Measurements from ENCODE around the gene AXIN1. TPM values are rescaled to one million over a fixed set of nuclear protein-coding genes. Genes with fewer than 3 reads are reported as not detected.

The AXIN1 gene
- total RNA-seq, 1 experiment from 2014 or later, result 42.0 TPM

DNA sequence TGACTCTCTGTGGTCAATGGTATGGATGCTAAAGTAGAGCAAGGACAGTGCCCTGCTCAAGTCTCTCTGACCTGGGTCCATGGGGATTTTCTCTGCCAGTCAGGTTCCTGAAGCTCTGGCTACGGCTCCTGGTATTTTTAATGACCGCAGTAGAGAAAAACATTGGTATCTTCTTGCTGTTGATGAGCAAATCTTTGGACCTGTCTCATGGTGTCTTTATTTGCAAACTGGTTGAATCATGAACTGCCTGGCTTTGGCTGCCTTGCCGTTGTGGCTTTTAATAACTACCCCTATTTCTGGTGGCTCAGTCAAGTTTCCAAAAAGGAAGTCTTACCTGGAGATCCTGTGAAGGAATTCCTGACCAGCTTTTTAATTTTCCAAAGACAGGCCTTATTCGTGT lies 109.2 kb downstream of the AXIN1 start:
- intact Hi-C loops (cut with micrococcal nuclease; ENCODE audit: unreplicated experiment), result no loop called here
- CTCF ChIA-PET, result interaction anchor here (0.6 kb wide), 1 partner anchor 109 kb away, joined by 5 read pairs; no protein-coding TSS in a partner anchor
- POLR2A ChIA-PET (ENCODE audit: unreplicated experiment), result no interaction called here

DNA sequence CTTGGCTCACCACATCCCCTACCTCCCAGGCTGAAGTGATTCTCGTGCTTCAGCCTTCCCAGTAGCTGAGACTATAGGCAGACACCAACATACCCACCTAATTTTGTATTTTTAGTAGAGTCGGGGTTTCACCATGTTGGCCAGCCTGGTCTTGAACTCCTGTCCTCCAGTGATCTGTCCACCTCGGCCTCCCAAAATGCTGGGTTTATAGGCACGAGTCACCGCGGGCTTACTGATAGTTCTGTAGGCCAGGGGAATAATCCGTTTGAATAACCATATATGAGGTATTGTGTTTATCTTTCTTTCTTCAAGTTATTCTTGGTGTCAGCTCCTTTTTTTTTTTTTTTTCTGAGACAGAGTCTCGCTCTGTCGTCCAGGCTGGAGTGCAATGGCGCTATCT lies 110.2 kb downstream of the AXIN1 start:
- ChIA-PET CTCF (interaction anchor here (0.6 kb wide), 1 partner anchor 128 kb away, joined by 4 read pairs; no protein-coding TSS in a partner anchor), POLR2A (ENCODE audit: unreplicated experiment) (interaction anchor here (0.6 kb wide), 1 partner anchor 109 kb away, joined by 6 read pairs; no protein-coding TSS in a partner anchor)
- no peak for TF ChIP-seq EZH2 (IDR thresholded peaks at IDR 0.05; ENCODE audit: low read depth)
- TF ChIP-seq, protein P1, sequence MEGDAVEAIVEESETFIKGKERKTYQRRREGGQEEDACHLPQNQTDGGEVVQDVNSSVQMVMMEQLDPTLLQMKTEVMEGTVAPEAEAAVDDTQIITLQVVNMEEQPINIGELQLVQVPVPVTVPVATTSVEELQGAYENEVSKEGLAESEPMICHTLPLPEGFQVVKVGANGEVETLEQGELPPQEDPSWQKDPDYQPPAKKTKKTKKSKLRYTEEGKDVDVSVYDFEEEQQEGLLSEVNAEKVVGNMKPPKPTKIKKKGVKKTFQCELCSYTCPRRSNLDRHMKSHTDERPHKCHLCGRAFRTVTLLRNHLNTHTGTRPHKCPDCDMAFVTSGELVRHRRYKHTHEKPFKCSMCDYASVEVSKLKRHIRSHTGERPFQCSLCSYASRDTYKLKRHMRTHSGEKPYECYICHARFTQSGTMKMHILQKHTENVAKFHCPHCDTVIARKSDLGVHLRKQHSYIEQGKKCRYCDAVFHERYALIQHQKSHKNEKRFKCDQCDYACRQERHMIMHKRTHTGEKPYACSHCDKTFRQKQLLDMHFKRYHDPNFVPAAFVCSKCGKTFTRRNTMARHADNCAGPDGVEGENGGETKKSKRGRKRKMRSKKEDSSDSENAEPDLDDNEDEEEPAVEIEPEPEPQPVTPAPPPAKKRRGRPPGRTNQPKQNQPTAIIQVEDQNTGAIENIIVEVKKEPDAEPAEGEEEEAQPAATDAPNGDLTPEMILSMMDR (conservative IDR thresholded peaks at IDR 0.05), result no peak
- BruUV-seq (replicated peaks), result no TSS peak
- H3K79me2 ChIP-seq (ENCODE audit: low read depth), result peaks cover 4% of the 10 kb centered on the region; the same call in 1 of the 2 replicates
- no peak overlapping the region for H3K4me2 ChIP-seq
- no peak overlapping the region for H3K4me3 ChIP-seq
- H3K9me3 ChIP-seq (ENCODE audit: insufficient read depth, low read depth), result no peaks in the 10 kb centered on the region
- no peak overlapping the region for H2AFZ ChIP-seq
- intact Hi-C loops (cut with micrococcal nuclease; ENCODE audit: unreplicated experiment), result no loop called here
- H3K4me1 ChIP-seq (replicated peaks; ENCODE audit: insufficient read depth), result no peaks in the 10 kb centered on the region
- DNase-seq, result no peak
- H3K36me3 ChIP-seq (ENCODE audit: low read depth), result no peaks in the 10 kb centered on the region
- H3K9me2 ChIP-seq (ENCODE audit: insufficient read depth), result no peaks in the 10 kb centered on the region
- no peaks in the 10 kb centered on the region; the same call in 1 of the 2 replicates for H3F3A ChIP-seq (ENCODE audit: insufficient read depth, low read depth)
- H3K27me3 ChIP-seq (ENCODE audit: insufficient read depth, low read depth), result no peaks in the 10 kb centered on the region
- H4K20me1 ChIP-seq (ENCODE audit: insufficient read depth), result 0 out of 2 replicates have a peak, but pooled peaks cover 3% of the 10 kb centered on the region
- no peak overlapping the region for H3K27ac ChIP-seq

More for the DNA sequence above, 109.2 kb downstream of the AXIN1 start:
- no peaks in the 10 kb centered on the region for H3K9me2 ChIP-seq (ENCODE audit: insufficient read depth)
- H3K79me2 ChIP-seq (ENCODE audit: low read depth), result no peaks in the 10 kb centered on the region
- no TSS peak for BruUV-seq (replicated peaks)
- H3K4me3 ChIP-seq, result no peak overlapping the region
- no peak for DNase-seq
- H3K4me2 ChIP-seq, result no peak overlapping the region
- H2AFZ ChIP-seq, result no peak overlapping the region
- no peaks in the 10 kb centered on the region for H3K9me3 ChIP-seq (ENCODE audit: insufficient read depth, low read depth)
- TF ChIP-seq, protein P1 (conservative IDR thresholded peaks at IDR 0.05), result no peak
- no peak for TF ChIP-seq EZH2 (IDR thresholded peaks at IDR 0.05; ENCODE audit: low read depth)
- H3K27me3 ChIP-seq (ENCODE audit: insufficient read depth, low read depth), result no peaks in the 10 kb centered on the region
- H3K4me1 ChIP-seq (replicated peaks; ENCODE audit: insufficient read depth), result no peaks in the 10 kb centered on the region
- H3K36me3 ChIP-seq (ENCODE audit: low read depth), result no peaks in the 10 kb centered on the region
- H3F3A ChIP-seq (ENCODE audit: insufficient read depth, low read depth), result no peaks in the 10 kb centered on the region
- H3K27ac ChIP-seq, result no peak overlapping the region
- 0 out of 2 replicates have a peak, but pooled peaks cover 3% of the 10 kb centered on the region for H4K20me1 ChIP-seq (ENCODE audit: insufficient read depth)

DNA sequence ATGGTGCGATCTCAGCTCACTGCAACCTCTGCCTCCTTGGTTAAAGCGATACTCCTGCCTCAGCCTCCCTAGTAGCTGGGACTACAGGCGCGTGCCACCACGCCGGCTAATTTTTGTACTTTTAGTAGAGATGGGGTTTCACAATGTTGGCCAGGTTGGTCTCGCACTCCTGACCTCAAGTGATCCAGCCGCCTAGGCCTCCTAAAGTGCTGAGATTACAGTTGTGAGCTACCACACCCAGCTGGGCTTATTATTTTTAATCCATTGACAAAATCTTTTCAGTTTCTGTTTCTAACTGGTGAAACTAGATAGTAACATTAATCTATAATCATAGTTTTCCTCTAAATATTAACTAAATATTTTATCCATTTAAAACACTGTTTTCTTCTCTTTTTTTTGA lies 112.0 kb downstream of the AXIN1 start:
- no peak overlapping the region for H3K4me3 ChIP-seq
- intact Hi-C loops (cut with micrococcal nuclease; ENCODE audit: unreplicated experiment), result no loop called here

More for the DNA sequence above, 112.0 kb downstream of the AXIN1 start:
- Histone ChIP-seq H3K4me2 (no peak overlapping the region), H3K27me3 (ENCODE audit: insufficient read depth, low read depth) (no peaks in the 10 kb centered on the region), H3F3A (ENCODE audit: insufficient read depth, low read depth) (peaks cover 7% of the 10 kb centered on the region), H3K79me2 (ENCODE audit: low read depth) (peaks cover 16% of the 10 kb centered on the region), H3K9me2 (ENCODE audit: insufficient read depth) (no peaks in the 10 kb centered on the region), H3K27ac (no peak overlapping the region), H2AFZ (no peak overlapping the region), H3K36me3 (ENCODE audit: low read depth) (no peaks in the 10 kb centered on the region), H3K4me1 (replicated peaks; ENCODE audit: insufficient read depth) (no peaks in the 10 kb centered on the region), H4K20me1 (ENCODE audit: insufficient read depth) (0 out of 2 replicates have a peak, but pooled peaks cover 3% of the 10 kb centered on the region), H3K9me3 (ENCODE audit: insufficient read depth, low read depth) (no peaks in the 10 kb centered on the region)
- no TSS peak for BruUV-seq (replicated peaks)
- TF ChIP-seq, protein P1 (conservative IDR thresholded peaks at IDR 0.05), result no peak
- TF ChIP-seq EZH2 (IDR thresholded peaks at IDR 0.05; ENCODE audit: low read depth), result no peak
- POLR2A ChIA-PET (ENCODE audit: unreplicated experiment), result interaction anchor here (0.5 kb wide), 1 partner anchor 13 kb away, joined by 3 read pairs; no protein-coding TSS in a partner anchor
- no peak for DNase-seq
- CTCF ChIA-PET, result no interaction called here

Data from PC-9 (cell line).